GM23248 (cell line): Measurements from ENCODE around the gene TRAPPC3L. TPM values are rescaled to one million over a fixed set of nuclear protein-coding genes. Genes with fewer than 3 reads are reported as not detected.

Source experiments
- DNase-seq: peaks from one replicate; pipeline ENCODE4 v3.0.0-alpha.2; 2015
- H2AFZ ChIP-seq: fragments of 200-600 bp; sonication (generic); 2 replicates; pipeline ENCODE4 v1.6.1; 2016; ENCODE audit warnings: antibody characterized with exemption
- H3F3A ChIP-seq: fragments of 200-600 bp; sonication (generic); 2 replicates; pipeline ENCODE4 v1.6.1; 2016; ENCODE audit warnings: mild to moderate bottlenecking, antibody characterized with exemption, mixed run types; ENCODE audit not compliant: insufficient read depth
- H3K27ac ChIP-seq: fragments of 200-600 bp; sonication (generic); 2 replicates; pipeline ENCODE4 v1.5.1; 2016; ENCODE audit warnings: mild to moderate bottlenecking
- H3K27me3 ChIP-seq: fragments of 200-600 bp; sonication (generic); replicated peaks from 2 replicates; pipeline ENCODE4 v1.6.1; 2016; ENCODE audit warnings: mild to moderate bottlenecking; ENCODE audit not compliant: insufficient read depth
- H3K36me3 ChIP-seq: fragments of 200-600 bp; sonication (generic); 2 replicates; pipeline ENCODE4 v1.6.1; 2016; ENCODE audit warnings: low read depth, mild to moderate bottlenecking
- H3K4me1 ChIP-seq: fragments of 200-600 bp; sonication (generic); 2 replicates; pipeline ENCODE4 v1.6.1; 2016; ENCODE audit warnings: mild to moderate bottlenecking; ENCODE audit not compliant: insufficient read depth
- H3K4me2 ChIP-seq: fragments of 200-600 bp; sonication (generic); one replicate; pipeline ENCODE4 v1.6.1; 2016; ENCODE audit warnings: mild to moderate bottlenecking; ENCODE audit not compliant: unreplicated experiment
- H3K4me3 ChIP-seq: fragments of 200-600 bp; sonication (generic); 2 replicates; pipeline ENCODE4 v1.5.1; 2016; ENCODE audit warnings: mild to moderate bottlenecking
- H3K79me2 ChIP-seq: fragments of 200-600 bp; sonication (generic); 2 replicates; pipeline ENCODE4 v1.6.1; 2016; ENCODE audit warnings: mild to moderate bottlenecking; ENCODE audit not compliant: insufficient read depth
- H3K9ac ChIP-seq: fragments of 200-600 bp; sonication (generic); 2 replicates; pipeline ENCODE4 v1.6.1; 2016; ENCODE audit warnings: mild to moderate bottlenecking
- H3K9me2 ChIP-seq: fragments of 200-600 bp; sonication (generic); 2 replicates; pipeline ENCODE4 v1.6.1; 2016; ENCODE audit warnings: mixed run types, mild to moderate bottlenecking, moderate library complexity; ENCODE audit not compliant: insufficient read depth
- H3K9me3 ChIP-seq: fragments of 200-600 bp; sonication (generic); one replicate; pipeline ENCODE4 v1.6.1; 2017; ENCODE audit warnings: low read depth
- H4K20me1 ChIP-seq: fragments of 200-600 bp; sonication (generic); 2 replicates; pipeline ENCODE4 v1.6.0; 2016; ENCODE audit not compliant: insufficient read depth
- EZH2 ChIP-seq: fragments of 200-600 bp; sonication (generic); IDR thresholded peaks from 2 replicates; pipeline ENCODE4 v1.6.1; 2018; ENCODE audit warnings: antibody characterized with exemption, mild to moderate bottlenecking; ENCODE audit not compliant: insufficient read depth, poor library complexity, severe bottlenecking
- EZH2phosphoT487 ChIP-seq: fragments of 200-600 bp; sonication (generic); IDR thresholded peaks from 2 replicates; pipeline ENCODE4 v1.6.1; 2018; ENCODE audit warnings: antibody characterized with exemption, moderate library complexity, mild to moderate bottlenecking, low read depth; ENCODE audit not compliant: insufficient read depth
- WGBS, 2 experiments: methylation state at CpG; one replicate each; pipeline ENCODE4 v1.1.6; 2015 to 2017; ENCODE audit warnings: low lambda C conversion rate in 2 of 2, low coverage in 1 of 2; ENCODE audit errors: missing lambda C conversion rate in 2 of 2; 5-methylcytosine and 5-hydroxymethylcytosine counted together
- in situ Hi-C: fragments of 300-500 bp; cut with MboI; formaldehyde crosslinking; loops from 2 replicates; pipeline ENCODE4 v1.15.0; 2020
- polyA plus RNA-seq: library from polyadenylated mRNA; unstranded; fragments of >200 nt; fragmentation: Nextera tagmentation; extraction: Ambion mirVana; gene quantifications from 2 replicates; pipeline ENCODE4 v1.2.1, GENCODE V29; 2016
- total RNA-seq: library from RNA; depleted of rRNA; stranded (reverse); fragments of >200 nt; shearing (Covaris generic); gene quantifications from 2 replicates; pipeline ENCODE4 v1.2.3, GENCODE V29; 2014; rRNA removed

Gene TRAPPC3L
- total and polyA plus RNA-seq, 2 experiments from 2014 or later, result not detected

DNA sequence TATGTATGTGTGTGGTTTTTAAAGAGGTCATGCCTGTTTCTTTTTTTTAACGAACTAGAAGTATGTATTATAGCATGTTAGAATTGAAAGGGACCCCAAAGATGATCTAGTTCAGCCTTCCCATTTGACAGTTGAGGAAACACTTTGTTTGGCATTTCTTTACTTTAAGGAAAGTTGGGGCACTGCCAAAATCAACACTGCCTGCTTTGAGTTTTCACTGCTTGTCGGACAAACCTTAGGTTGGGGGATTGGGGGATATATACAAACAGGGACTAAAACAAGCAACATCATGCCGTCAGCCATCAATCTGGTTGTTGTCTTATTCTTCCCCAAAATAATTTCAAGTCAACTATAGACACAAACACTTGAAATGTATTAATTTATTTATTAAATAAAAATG is 98.4 kb downstream of the TRAPPC3L start:
- no peaks in the 10 kb centered on the region for H3K36me3 ChIP-seq
- H3K9me3 ChIP-seq, result no peaks in the 10 kb centered on the region
- H3K4me2 ChIP-seq, result peak overlapping the region; percentile 70
- H3K27ac ChIP-seq, result peak overlapping the region; percentile 84
- no peaks in the 10 kb centered on the region for H3K27me3 ChIP-seq
- TF ChIP-seq EZH2 (no peak), EZH2phosphoT487 (no peak)
- H3K79me2 ChIP-seq, result no peaks in the 10 kb centered on the region
- DNase-seq, result no peak
- peak overlapping the region; percentile 43 for H3K9ac ChIP-seq
- H4K20me1 ChIP-seq, result no peaks in the 10 kb centered on the region
- WGBS, 2 experiments, result 76 to 81% methylated on average over 3 of the region's 3 CpGs
- H3K4me1 ChIP-seq, result peaks cover 43% of the 10 kb centered on the region
- H3K4me3 ChIP-seq, result peak overlapping the region; percentile 27; the same call in 1 of the 2 replicates
- in situ Hi-C loops, result no loop called here
- no peak overlapping the region for H2AFZ ChIP-seq
- H3F3A ChIP-seq, result peaks cover 40% of the 10 kb centered on the region
- no peaks in the 10 kb centered on the region for H3K9me2 ChIP-seq

DNA sequence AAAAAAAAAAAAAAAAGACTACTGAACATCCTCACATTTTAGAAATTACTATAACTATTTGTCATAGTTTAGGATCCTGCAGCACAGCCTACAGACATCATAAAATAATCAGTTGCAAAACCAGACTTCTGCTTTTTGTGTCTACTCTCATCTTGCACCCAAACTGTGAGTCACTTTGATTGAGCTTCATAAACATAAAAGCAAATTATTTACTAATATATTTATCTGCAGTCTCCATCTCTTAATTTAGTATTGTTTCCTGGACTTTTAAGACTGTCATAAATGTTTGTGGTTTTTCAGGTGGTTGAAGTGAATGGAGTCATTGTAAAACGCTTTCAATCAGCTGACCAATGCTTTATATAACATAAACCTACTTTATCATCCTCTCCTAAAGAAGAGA is 99.1 kb downstream of the TRAPPC3L start:
- H3K9me2 ChIP-seq, result no peaks in the 10 kb centered on the region
- no peaks in the 10 kb centered on the region for H3K79me2 ChIP-seq
- 18 to 24% methylated on average over 1 of the region's 1 CpG for WGBS, 2 experiments
- no peaks in the 10 kb centered on the region for H3K36me3 ChIP-seq
- H3K4me3 ChIP-seq, result 0 out of 2 replicates have a peak overlapping the region, but pooled peaks have one; percentile 27
- H3K27ac ChIP-seq, result peak overlapping the region; percentile 84
- no peak overlapping the region for H2AFZ ChIP-seq
- H3K4me1 ChIP-seq, result peaks cover 43% of the 10 kb centered on the region
- no peak for TF ChIP-seq EZH2
- TF ChIP-seq EZH2phosphoT487, result no peak
- H3K4me2 ChIP-seq, result no peak overlapping the region
- H3K27me3 ChIP-seq, result no peaks in the 10 kb centered on the region
- H3K9me3 ChIP-seq, result no peaks in the 10 kb centered on the region
- H3K9ac ChIP-seq, result peak overlapping the region; percentile 43; the same call in 1 of the 2 replicates
- peaks cover 45% of the 10 kb centered on the region for H3F3A ChIP-seq
- in situ Hi-C loops, result no loop called here
- peak; percentile 65 for DNase-seq
- no peaks in the 10 kb centered on the region for H4K20me1 ChIP-seq

DNA sequence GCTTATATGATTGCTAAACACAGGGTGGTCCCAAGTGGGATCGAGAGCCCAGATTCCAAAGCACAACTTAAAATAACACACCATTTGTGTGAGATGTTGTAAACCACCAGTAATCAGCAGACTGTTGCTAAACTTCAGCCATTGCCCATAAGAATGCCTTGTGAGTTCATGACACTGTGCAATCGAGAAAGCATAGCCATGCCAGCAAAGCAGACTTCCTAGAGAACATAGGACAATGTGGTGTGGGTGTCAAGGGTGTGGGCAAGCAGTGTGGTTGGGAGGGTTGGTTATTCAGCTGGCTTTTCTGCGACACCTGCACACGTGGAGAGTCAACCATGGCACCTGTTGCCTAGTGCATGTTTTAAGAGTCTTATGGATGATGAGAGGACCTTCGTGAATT is 100.4 kb downstream of the TRAPPC3L start:
- TF ChIP-seq EZH2 (no peak), EZH2phosphoT487 (no peak)
- in situ Hi-C loops, result no loop called here
- DNase-seq, result no peak

More for the DNA sequence above, 100.4 kb downstream of the TRAPPC3L start:
- no peaks in the 10 kb centered on the region for H3K9me3 ChIP-seq
- no peak overlapping the region for H3K27ac ChIP-seq
- no peaks in the 10 kb centered on the region for H4K20me1 ChIP-seq
- no peak overlapping the region for H3K9ac ChIP-seq
- H3F3A ChIP-seq, result peaks cover 51% of the 10 kb centered on the region
- H3K4me1 ChIP-seq, result peaks cover 43% of the 10 kb centered on the region
- H3K9me2 ChIP-seq, result no peaks in the 10 kb centered on the region
- H2AFZ ChIP-seq, result no peak overlapping the region
- H3K27me3 ChIP-seq, result no peaks in the 10 kb centered on the region
- H3K79me2 ChIP-seq, result no peaks in the 10 kb centered on the region
- H3K36me3 ChIP-seq, result no peaks in the 10 kb centered on the region
- H3K4me3 ChIP-seq, result no peak overlapping the region
- H3K4me2 ChIP-seq, result no peak overlapping the region
- WGBS, 2 experiments, result 78 to 79% methylated on average over 5 of the region's 5 CpGs

Other genes starting within 250 kb of the TRAPPC3L start
- gene DSE, start 174.7 kb downstream of the TRAPPC3L start, total RNA-seq, result 76.9 and 83.9 TPM in 2 replicates
- 42.7 and 44.6 TPM in 2 replicates for gene DSE, start 174.7 kb downstream of the TRAPPC3L start, polyA plus RNA-seq
- not detected in 2 replicates for gene CALHM6, start 84.3 kb downstream of the TRAPPC3L start, total RNA-seq
- 1.6 and 1.7 TPM in 2 replicates for gene CALHM6, start 84.3 kb downstream of the TRAPPC3L start, polyA plus RNA-seq
- gene CALHM5, start 34.0 kb downstream of the TRAPPC3L start, total RNA-seq, result 8.2 and 9.8 TPM in 2 replicates
- gene CALHM5, start 34.0 kb downstream of the TRAPPC3L start, polyA plus RNA-seq, result 0.51 TPM in 2 replicates
- gene CALHM4, start 8.1 kb upstream of the TRAPPC3L start, total RNA-seq, result not detected in 2 replicates
- gene CALHM4, start 8.1 kb upstream of the TRAPPC3L start, polyA plus RNA-seq, result not detected in 2 replicates
- gene RWDD1, start 25.8 kb upstream of the TRAPPC3L start, total RNA-seq, result 37.7 and 46.0 TPM in 2 replicates
- 102 and 112 TPM in 2 replicates for gene RWDD1, start 25.8 kb upstream of the TRAPPC3L start, polyA plus RNA-seq
- gene RSPH4A, start 70.8 kb upstream of the TRAPPC3L start, total RNA-seq, result 1.0 TPM in 1 of 2 replicates, not detected in the other
- gene RSPH4A, start 70.8 kb upstream of the TRAPPC3L start, polyA plus RNA-seq, result 0.15 TPM in 1 of 2 replicates, not detected in the other
- gene ZUP1, start 123.1 kb upstream of the TRAPPC3L start, total RNA-seq, result 11.9 and 15.5 TPM in 2 replicates
- gene ZUP1, start 123.1 kb upstream of the TRAPPC3L start, polyA plus RNA-seq, result 9.5 and 9.8 TPM in 2 replicates
- 3.4 and 6.3 TPM in 2 replicates for gene KPNA5, start 135.5 kb upstream of the TRAPPC3L start, total RNA-seq
- gene KPNA5, start 135.5 kb upstream of the TRAPPC3L start, polyA plus RNA-seq, result 2.4 and 2.9 TPM in 2 replicates
- gene FAM162B, start 220.0 kb upstream of the TRAPPC3L start, total RNA-seq, result not detected in 2 replicates
- gene FAM162B, start 220.0 kb upstream of the TRAPPC3L start, polyA plus RNA-seq, result not detected in 2 replicates